Stimulated activated CD8-positive, alpha-beta memory T cell treated with anti-CD3 and anti-CD28 coated beads, Interleukin-12 subunit alpha, Interleukin-12 subunit beta, amount 100 ng/mL, for 1 hour (primary cell): ENCODE results near the gene BLTP2.
"Not testable (repeated sequence)": the region's sequence is repeated elsewhere in the genome, so short reads cannot be mapped to it uniquely, and the experiment has no call there.

Source experiments
- DNase-seq: peaks from one replicate; pipeline ENCODE4 v3.0.0-alpha.2; 2020; ENCODE audit warnings: low read depth

Gene BLTP2

DNA sequence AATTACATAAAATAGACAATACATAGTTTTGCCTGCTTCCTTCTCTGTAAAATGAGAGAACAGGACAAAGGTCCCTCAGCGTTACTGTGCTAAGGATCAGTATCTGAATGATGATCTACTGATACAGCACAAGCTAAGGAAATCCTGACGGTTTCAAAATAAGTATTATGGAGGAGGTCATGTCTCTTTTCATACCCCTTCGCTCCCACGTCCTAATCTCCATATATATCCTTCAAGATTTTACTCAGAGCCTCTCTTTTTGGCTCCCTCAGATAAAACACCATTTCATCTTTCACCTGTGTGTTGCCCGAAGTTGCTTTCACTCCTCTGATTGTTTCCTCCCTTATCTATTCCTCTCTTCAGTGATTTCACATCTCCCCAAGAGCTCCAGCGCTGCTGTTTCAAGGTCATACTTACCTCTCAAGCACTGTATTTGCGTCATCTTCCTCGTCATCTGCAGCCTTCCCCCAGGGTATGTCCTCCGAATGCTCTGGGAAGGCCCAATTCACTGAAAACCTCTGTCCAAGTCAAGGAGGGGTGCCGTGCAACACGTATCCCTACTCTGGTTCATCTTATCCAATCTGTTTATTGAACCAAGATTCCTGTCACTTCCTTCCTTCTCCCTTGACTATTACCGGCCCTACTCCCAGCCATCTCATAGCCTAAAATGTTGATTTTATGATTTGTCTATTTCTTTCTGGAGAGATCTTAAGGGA, 1.2 kb upstream of the BLTP2 start:
- no peak for DNase-seq

DNA sequence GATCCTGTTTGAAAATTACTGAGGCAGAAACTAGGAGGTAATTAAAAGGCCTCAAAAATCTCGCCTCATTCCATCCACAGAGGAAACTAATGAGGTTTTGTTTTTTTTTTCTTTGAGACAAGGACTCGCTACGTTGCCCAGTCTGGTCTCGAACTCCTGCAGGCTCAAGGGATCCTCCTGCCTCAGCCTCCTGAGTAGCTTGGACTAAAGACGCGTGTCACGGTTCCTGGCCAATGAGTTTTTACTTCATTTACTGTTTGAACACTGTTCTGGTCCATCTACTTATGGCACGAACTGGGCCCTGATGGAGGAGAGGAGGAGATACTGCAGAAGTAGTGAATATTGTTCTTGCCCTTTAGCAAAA, 600 bp upstream of the BLTP2 start:
- DNase-seq: no peak

GRCh38 chr17:28643983-28644786, 773 bp downstream of the BLTP2 start:
- no peak for DNase-seq

- no peak for DNase-seq
Observed at GRCh38 chr17:28641579-28641978, 3.4 kb downstream of the BLTP2 start.

GRCh38 chr17:28635506-28635905, 9.5 kb downstream of the BLTP2 start:
- no peak for DNase-seq

- DNase-seq: no peak
Observed at GRCh38 chr17:28634206-28634865, 10.6 kb downstream of the BLTP2 start.

GRCh38 chr17:28626818-28627217, 18.1 kb downstream of the BLTP2 start:
- DNase-seq: no peak

GRCh38 chr17:28624148-28624547, 20.8 kb downstream of the BLTP2 start:
- no peak for DNase-seq

DNA sequence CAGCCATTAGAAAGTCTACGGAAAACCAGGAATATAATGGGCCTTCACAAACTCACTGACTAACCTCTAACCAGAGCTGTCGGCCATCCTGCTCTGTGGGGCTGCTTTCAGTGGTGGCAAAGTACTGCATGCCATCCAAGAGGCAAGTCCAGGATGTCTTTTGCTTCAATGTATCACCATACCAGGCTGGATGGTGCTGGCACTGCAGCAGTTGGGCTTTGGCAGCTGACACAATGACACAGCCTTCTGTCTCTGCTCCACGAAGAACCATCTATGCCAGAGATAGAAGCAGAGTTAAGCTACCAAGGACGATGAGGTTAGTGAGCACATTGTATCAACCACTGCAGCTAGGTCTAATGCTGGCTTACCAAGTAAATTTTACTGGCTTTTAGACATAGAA, 21.3 kb downstream of the BLTP2 start:
- no peak for DNase-seq

DNA sequence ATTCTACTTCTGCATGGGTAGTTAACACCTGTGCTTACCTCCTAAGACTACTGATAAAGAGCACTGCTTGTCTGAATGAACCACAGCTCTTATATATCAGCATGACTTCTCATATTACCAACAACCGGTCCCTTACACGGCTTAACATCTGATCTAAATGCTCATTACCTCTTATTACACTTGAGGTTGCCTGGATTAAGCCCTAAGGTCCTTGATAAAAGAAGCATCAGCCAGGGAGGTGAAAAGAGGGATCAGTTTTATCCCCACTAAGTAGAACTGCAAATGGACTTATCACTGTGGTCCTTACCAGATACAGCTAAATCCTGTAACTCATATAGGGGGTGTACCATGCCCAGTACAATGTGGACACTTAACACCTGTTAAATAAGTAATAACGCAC, 22.8 kb downstream of the BLTP2 start:
- DNase-seq: no peak

DNA sequence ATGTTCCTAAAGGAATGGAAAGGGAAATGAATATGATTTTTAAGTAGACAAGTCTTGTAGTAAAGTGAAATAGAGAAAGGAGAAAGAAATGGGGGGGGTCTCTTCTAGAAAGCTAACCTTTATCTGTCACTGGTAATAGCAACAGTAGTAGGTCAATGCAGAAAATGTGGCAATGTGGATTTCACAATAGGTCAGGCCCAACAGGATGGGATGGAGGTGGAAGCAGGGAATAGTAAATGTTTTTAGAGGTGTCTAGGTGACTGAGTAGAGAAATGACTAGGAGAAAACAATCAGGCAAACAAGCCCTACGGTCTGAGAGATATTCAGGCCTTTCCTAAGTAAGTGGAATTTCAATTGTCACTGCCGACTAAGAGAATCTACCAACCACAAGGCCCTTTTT, 24.9 kb downstream of the BLTP2 start:
- no peak for DNase-seq

- no peak for DNase-seq
Observed at GRCh38 chr17:28618464-28618863, 26.5 kb downstream of the BLTP2 start.

GRCh38 chr17:28616281-28616680, 28.7 kb downstream of the BLTP2 start:
- DNase-seq: no peak

- no peak for DNase-seq
Observed at GRCh38 chr17:28615260-28615940, 29.6 kb downstream of the BLTP2 start.

- no peak for DNase-seq
Observed at GRCh38 chr17:28613931-28614381, 31.0 kb downstream of the BLTP2 start, which contains the start of gene RSKR. Gene RSKR (minus strand): TSS chr17:28614185. CDS start chr17:28614161, 24 bp downstream.

DNA sequence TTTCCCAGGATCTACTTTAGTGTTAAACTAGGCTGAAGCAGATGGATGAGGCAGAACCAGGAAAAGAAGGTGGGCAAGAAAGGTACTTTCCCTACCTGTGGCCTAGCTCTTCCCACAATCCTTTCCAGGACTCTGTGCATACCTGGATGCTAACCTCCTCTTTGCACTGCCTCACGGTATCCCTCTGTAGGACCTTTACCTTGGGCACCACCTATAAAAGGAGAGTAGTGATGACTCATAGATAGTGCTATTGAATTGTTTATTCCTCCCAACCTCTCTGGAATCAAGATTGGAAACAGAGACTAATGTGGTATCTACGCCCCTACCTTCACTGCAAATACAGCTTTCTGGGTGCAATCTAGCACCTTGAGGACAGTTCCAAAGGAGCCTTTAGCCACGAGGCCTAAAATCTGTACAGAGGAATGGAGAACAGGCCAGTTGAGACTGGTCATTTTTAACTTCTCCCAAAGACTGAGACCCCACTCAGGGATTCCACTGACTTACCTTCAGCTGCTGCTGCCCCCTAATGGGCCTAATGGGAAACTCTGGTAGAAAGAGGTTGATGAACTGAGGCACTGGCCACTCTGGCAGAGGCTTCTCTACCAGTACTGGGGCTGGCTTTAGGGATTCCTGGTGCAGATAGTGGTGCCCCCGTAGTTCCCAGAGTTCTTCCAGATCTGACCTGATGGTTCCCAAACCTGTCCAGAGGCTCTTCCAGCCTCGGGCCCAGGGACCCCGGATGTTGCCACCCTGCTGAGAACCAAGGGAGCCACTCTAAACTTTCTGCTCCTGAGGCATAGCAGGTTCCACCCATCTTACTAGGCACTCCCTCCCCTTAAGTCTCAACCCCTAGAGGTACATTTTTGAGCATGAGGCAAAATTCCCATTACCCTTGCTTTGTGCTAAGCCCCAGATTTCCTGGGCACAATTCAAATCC, 31.8 kb downstream of the BLTP2 start:
- DNase-seq: peak; percentile 20

GRCh38 chr17:28612531-28612930, 32.4 kb downstream of the BLTP2 start:
- no peak for DNase-seq

GRCh38 chr17:28610376-28610775, 34.6 kb downstream of the BLTP2 start:
- no peak for DNase-seq

GRCh38 chr17:28604031-28604430, 40.9 kb downstream of the BLTP2 start:
- DNase-seq: not testable (repeated sequence)

- peak; percentile 39 for DNase-seq
Observed at GRCh38 chr17:28599311-28600184, 45.4 kb downstream of the BLTP2 start.
